Activated CD4-positive, alpha-beta T cell treated with anti-CD3 and anti-CD28 coated beads for 36 hours (primary cell): ENCODE data around the gene CDK5RAP2. TPM values are rescaled to one million over a fixed set of nuclear protein-coding genes. Genes with fewer than 3 reads are reported as not detected.
"Not testable (repeated sequence)": the region's sequence is repeated elsewhere in the genome, so short reads cannot be mapped to it uniquely, and the experiment has no call there.

ENCODE experiments used
- ATAC-seq: fragments of 200-7000 bp; cut with Tn5 transposase; one replicate; pipeline ENCODE4 v1.10.0; 2021; ENCODE audit warnings: mild to moderate bottlenecking, moderate library complexity
- CTCF ChIA-PET: fragments of 350-600 bp; sonication (Branson Sonifier 250); formaldehyde crosslinking; loops from one replicate; lab custom pipeline; 2021; ENCODE audit warnings: antibody characterized with exemption; lab: Charles Lee
- POLR2A ChIA-PET: fragments of 350-600 bp; sonication (Branson Sonifier 250); formaldehyde crosslinking; loops from one replicate; lab custom pipeline; 2021; ENCODE audit warnings: antibody characterized with exemption, inconsistent platforms; lab: Charles Lee
- DNase-seq: peaks from one replicate; pipeline ENCODE4 v3.0.0-alpha.2; 2020
- H3K27ac Mint-ChIP-seq: one replicate; pipeline ENCODE4 v1.8.0; 2021; ENCODE audit warnings: mixed read lengths
- H3K27me3 Mint-ChIP-seq: one replicate; pipeline ENCODE4 v1.8.0; 2021; ENCODE audit warnings: mixed read lengths
- H3K36me3 Mint-ChIP-seq: one replicate; pipeline ENCODE4 v1.8.0; 2021; ENCODE audit warnings: low read depth, mixed read lengths
- H3K4me1 Mint-ChIP-seq: one replicate; pipeline ENCODE4 v1.8.0; 2021; ENCODE audit warnings: mixed read lengths
- H3K4me3 Mint-ChIP-seq: one replicate; pipeline ENCODE4 v1.8.0; 2021; ENCODE audit warnings: mild to moderate bottlenecking, moderate library complexity, mixed read lengths
- H3K9me3 Mint-ChIP-seq: one replicate; pipeline ENCODE4 v1.8.0; 2021; ENCODE audit warnings: low read depth, mixed read lengths
- intact Hi-C, 2 experiments: fragments of 100-400 bp; cut with DNase I in 1 of 2; cut with micrococcal nuclease in 1 of 2; formaldehyde crosslinking; loops; one replicate each; pipeline versions ENCODE4 v1.14.2 to v1.15.1; 2022 to 2024; cut with DNase I, micrococcal nuclease
- total RNA-seq, 2 experiments: library from RNA; stranded (reverse); gene quantifications; one replicate each; pipeline ENCODE4 v1.2.3, GENCODE V29; 2021

The CDK5RAP2 gene
- total RNA-seq, 2 experiments from 2014 or later, result 68.8 to 85.8 TPM

DNA sequence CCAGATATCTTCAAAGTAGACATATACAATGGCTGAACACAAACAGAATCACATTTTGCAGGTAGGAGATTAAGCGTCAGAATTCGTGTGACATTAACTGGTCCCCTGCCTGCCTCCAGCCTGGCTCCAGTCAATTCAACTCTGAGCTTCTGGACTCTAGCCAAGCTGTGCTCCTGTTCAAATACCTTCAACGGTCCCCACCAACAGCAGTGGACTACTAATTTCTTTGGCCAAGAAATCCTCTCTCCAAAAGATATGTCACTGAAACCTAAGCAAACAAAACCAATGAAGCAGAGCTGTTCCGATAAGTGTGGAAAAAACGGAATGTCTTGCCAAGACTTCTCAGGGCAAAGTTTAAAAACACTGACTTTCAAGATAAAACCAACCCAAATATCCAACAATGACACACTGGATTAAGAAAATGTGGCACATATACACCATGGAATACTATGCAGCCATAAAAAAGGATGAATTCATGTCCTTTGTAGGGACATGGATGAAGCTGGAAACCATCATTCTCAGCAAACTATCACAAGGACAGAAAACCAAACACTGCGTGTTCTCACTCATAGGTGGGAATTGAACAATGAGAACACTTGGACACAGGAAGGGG is 49.6 kb downstream of the CDK5RAP2 start:
- intact Hi-C loops, H3K4me3 Mint-ChIP-seq, H3K4me1 Mint-ChIP-seq, POLR2A ChIA-PET, H3K27me3 Mint-ChIP-seq, H3K9me3 Mint-ChIP-seq, H3K27ac Mint-ChIP-seq, DNase-seq, ATAC-seq: not testable (repeated sequence)
- H3K36me3 Mint-ChIP-seq, result peaks cover 75% of the 10 kb centered on the region
- CTCF ChIA-PET, result interaction anchor here (1.0 to 1.2 kb wide), 2 partner anchors 9 to 34 kb away, joined by 4 read pairs; no protein-coding TSS in a partner anchor

DNA sequence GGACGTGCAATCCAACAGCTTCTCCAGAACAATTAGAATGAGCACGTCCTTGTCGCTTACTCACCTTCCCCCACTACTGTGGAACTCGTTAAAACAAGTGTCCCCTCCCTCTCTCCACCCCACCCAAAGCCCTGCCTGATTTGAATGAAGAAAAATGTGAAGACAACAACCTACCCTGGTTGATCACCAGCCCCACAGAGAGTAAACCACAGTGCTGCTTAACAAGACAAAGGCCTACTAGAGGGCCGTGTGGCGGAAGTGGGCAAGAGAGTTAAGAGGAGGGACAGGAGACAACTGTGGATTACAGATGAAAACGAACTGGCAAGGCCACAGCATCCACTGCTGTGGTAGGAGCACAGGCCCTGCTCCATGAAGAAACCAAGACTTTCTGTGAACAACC is 51.1 kb downstream of the CDK5RAP2 start:
- Mint-ChIP-seq H3K27ac (no peak overlapping the region), H3K27me3 (no peaks in the 10 kb centered on the region), H3K9me3 (no peaks in the 10 kb centered on the region), H3K36me3 (peaks cover 62% of the 10 kb centered on the region), H3K4me1 (no peaks in the 10 kb centered on the region), H3K4me3 (no peak overlapping the region)
- intact Hi-C loops, result no loop called here
- ATAC-seq, result no peak
- DNase-seq, result no peak
- ChIA-PET POLR2A (no interaction called here), CTCF (no interaction called here)

DNA sequence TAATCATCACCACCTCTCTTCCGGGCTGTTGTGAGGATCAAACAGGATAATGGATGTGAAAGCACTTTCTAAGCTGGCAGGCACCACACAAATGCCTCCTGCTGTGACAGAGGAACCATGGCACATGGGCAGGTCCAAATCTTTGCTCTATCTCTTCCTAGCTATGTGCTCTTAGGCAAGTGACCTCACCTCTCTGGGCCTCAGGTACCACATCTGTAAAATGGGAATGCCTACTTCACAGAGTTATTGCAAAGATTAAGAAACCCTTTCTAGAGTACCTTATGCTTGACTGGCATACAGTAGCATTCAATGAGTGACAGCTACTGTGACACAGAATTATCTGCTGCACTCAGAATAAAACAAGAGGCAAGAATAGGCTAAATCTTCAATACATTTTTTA is 51.6 kb downstream of the CDK5RAP2 start:
- CTCF ChIA-PET, result no interaction called here
- ATAC-seq (no peak), DNase-seq (no peak)
- POLR2A ChIA-PET, result no interaction called here
- Mint-ChIP-seq H3K4me1 (no peaks in the 10 kb centered on the region), H3K4me3 (no peak overlapping the region), H3K9me3 (no peaks in the 10 kb centered on the region), H3K36me3 (peaks cover 65% of the 10 kb centered on the region), H3K27me3 (no peaks in the 10 kb centered on the region), H3K27ac (no peak overlapping the region)
- intact Hi-C loops, result no loop called here

DNA sequence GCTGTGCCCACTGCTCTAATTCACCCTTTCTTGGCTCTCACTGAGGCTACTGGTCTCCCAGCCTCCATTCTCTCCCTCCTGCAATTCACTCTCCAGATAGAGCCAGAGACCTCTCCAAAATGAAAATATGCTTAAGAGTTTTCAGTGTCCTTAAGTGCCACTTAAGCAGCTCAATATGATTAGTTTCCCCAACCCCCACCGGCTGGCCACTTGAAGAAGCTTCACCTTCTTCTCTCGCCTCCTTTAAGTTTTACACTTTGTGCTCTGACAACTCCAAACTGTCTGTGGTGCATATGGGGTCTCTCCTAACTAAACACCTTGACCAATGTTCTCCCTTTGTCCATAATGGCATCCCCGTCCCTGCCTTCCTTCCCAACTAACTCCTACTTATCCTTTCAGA is 53.4 kb downstream of the CDK5RAP2 start:
- Mint-ChIP-seq H3K27ac (no peak overlapping the region), H3K36me3 (peaks cover 64% of the 10 kb centered on the region), H3K27me3 (no peaks in the 10 kb centered on the region), H3K9me3 (no peaks in the 10 kb centered on the region), H3K4me1 (no peaks in the 10 kb centered on the region), H3K4me3 (no peak overlapping the region)
- POLR2A ChIA-PET, result interaction anchor here (0.8 kb wide), 1 partner anchor 9 kb away, joined by 3 read pairs; no protein-coding TSS in a partner anchor
- CTCF ChIA-PET, result interaction anchor here (0.9 kb wide), 1 partner anchor 13 kb away, joined by 3 read pairs; no protein-coding TSS in a partner anchor
- no peak for DNase-seq
- intact Hi-C loops, result loop anchor here in 1 of 2 experiments (1.0 kb wide), 1 partner anchor 18 kb away; no protein-coding TSS in a partner anchor
- no peak for ATAC-seq

DNA sequence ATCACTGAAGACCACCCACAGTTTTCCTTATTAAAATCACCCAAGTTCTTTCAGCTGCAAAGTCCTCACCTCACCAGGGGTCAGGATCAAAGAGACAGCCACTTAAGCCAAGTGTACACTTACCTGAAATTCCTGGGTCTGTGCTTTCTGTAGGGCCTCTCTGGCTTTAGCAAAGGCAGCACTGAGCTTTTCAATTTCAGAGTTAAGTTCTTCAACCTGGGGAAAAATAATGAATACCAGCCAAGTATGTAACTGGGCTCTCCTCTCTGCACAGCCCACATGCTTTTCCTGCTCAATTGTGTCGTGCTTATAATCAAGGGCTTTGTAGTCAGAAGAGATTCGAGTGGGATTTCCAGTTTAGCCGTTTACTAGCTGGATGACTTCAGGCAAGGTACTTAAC is 55.1 kb downstream of the CDK5RAP2 start:
- ATAC-seq (no peak), DNase-seq (no peak)
- Mint-ChIP-seq H3K4me3 (no peak overlapping the region), H3K4me1 (no peaks in the 10 kb centered on the region), H3K36me3 (peaks cover 62% of the 10 kb centered on the region), H3K27me3 (no peaks in the 10 kb centered on the region), H3K9me3 (no peaks in the 10 kb centered on the region), H3K27ac (no peak overlapping the region)
- ChIA-PET POLR2A (interaction anchor here (0.6 kb wide), 1 partner anchor 13 kb away, joined by 10 read pairs; no protein-coding TSS in a partner anchor), CTCF (no interaction called here)
- intact Hi-C loops, result no loop called here

DNA sequence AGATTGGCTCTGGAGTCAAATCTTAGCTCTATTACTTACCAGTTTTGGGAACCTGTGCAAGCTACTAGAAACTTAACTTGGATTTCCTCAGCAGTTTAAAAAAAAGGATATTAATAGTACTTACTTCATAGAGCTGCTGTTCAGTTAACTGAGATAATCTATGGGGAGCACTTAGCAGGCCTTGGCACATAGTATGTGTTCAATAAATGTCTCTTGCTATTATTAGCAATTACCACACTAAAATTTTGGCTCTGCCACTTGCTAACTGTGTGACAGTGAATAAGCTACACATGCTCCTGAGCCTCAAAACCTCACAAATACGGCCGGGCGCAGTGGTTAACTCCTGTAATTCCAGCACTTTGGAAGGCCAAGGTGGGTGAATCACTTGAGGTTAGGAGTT is 55.9 kb downstream of the CDK5RAP2 start:
- intact Hi-C loops, result no loop called here
- DNase-seq, result no peak
- Mint-ChIP-seq H3K9me3 (no peaks in the 10 kb centered on the region), H3K27ac (no peak overlapping the region), H3K4me1 (no peaks in the 10 kb centered on the region), H3K27me3 (no peaks in the 10 kb centered on the region), H3K4me3 (no peak overlapping the region), H3K36me3 (peaks cover 63% of the 10 kb centered on the region)
- ChIA-PET POLR2A (no interaction called here), CTCF (interaction anchor here (0.6 kb wide), 1 partner anchor 231 kb away, joined by 3 read pairs; no protein-coding TSS in a partner anchor)
- ATAC-seq, result no peak

DNA sequence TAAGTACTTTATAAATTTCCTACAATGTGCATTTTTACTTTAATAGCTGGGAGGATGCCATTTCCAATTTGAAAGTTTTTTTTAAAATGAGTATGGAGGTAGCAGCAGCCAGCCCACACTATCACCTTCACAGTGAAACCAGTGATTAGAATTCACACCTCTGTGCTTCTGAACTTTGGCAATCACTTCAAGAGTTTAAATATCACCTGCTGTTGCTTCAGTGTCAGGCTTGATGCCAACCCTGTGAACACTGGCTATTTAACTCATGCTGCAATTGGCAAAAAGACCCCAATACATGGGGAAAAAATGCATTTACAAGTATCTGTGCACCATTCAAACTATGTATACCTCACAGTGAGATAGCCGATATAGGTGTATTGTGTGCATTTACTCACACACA is 57.4 kb downstream of the CDK5RAP2 start:
- H3K9me3 Mint-ChIP-seq, result no peaks in the 10 kb centered on the region

DNA sequence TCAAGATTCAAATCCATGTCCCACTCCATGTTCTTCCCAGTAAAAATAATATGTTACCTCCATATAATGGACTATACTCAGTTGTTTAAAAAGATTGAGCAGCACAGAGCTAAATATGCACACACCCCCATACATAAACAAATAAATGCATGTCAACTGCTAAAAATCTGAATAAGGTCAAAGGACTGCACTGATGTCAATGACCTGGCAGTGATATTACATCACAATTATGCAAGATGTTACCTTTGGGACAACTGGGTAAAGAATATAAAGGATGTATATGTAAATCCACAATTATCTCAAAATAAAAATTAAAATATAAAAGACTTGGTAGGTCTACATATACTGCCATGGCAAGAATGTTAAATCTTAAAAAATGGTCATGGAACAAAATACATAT is 57.9 kb downstream of the CDK5RAP2 start:
- ChIA-PET POLR2A (no interaction called here), CTCF (interaction anchor here (1.4 kb wide), 1 partner anchor 11 kb away, joined by 3 read pairs; no protein-coding TSS in a partner anchor)
- no peak for ATAC-seq
- H3K36me3 Mint-ChIP-seq, result peaks cover 61% of the 10 kb centered on the region
- no peaks in the 10 kb centered on the region for H3K9me3 Mint-ChIP-seq
- DNase-seq, result no peak
- no peak overlapping the region for H3K4me3 Mint-ChIP-seq
- no peak overlapping the region for H3K27ac Mint-ChIP-seq
- no peaks in the 10 kb centered on the region for H3K4me1 Mint-ChIP-seq
- no peaks in the 10 kb centered on the region for H3K27me3 Mint-ChIP-seq
- intact Hi-C loops, result no loop called here

More for the DNA sequence above, 57.4 kb downstream of the CDK5RAP2 start:
- POLR2A ChIA-PET, result no interaction called here
- H3K4me1 Mint-ChIP-seq, result no peaks in the 10 kb centered on the region
- H3K27ac Mint-ChIP-seq, result no peak overlapping the region
- H3K36me3 Mint-ChIP-seq, result peaks cover 62% of the 10 kb centered on the region
- H3K27me3 Mint-ChIP-seq, result no peaks in the 10 kb centered on the region
- intact Hi-C loops, result no loop called here
- no peak for DNase-seq
- no peak for ATAC-seq
- H3K4me3 Mint-ChIP-seq, result no peak overlapping the region
- CTCF ChIA-PET, result no interaction called here

DNA sequence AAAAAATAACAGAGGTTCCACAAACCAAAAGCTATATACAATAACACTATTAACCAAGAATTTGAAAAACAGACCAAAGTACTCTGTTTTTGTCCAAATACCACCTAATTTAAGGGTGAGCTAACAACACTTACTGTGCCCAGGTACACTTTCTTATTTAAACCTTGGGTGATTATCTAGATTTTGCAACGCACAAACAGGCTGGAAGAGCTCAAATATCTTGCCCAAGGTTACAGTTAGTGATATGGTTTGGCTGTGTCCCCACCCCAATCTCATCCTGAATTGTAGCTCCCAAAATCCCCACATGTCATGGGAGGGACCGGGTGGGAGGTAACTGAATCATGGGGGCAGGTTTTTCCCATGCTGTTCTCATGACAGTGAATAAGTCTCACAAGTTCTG is 58.9 kb downstream of the CDK5RAP2 start:
- Mint-ChIP-seq H3K4me1 (no peaks in the 10 kb centered on the region), H3K27ac (no peak overlapping the region), H3K4me3 (no peak overlapping the region), H3K27me3 (no peaks in the 10 kb centered on the region), H3K9me3 (no peaks in the 10 kb centered on the region), H3K36me3 (peaks cover 60% of the 10 kb centered on the region)
- intact Hi-C loops, result no loop called here
- DNase-seq, result no peak
- no peak for ATAC-seq
- ChIA-PET POLR2A (no interaction called here), CTCF (interaction anchor here (0.9 to 1.4 kb wide), 4 partner anchors 10 to 23 kb away, joined by 3 to 4 read pairs (median 3); no protein-coding TSS in a partner anchor)

DNA sequence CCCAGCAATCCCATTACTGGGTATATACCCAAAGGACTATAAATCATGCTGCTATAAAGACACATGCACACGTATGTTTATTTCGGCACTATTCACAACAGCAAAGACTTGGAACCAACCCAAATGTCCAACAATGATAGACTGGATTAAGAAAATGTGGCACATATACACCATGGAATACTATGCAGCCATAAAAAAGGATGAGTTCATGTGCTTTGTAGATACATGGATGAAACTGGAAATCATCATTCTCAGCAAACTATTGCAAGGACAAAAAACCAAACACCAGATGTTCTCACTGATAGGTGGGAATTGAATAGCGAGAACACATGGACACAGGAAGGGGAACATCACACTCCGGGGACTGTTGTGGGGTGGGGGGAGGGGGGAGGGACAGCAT is 64.0 kb downstream of the CDK5RAP2 start:
- H3K9me3 Mint-ChIP-seq, H3K4me3 Mint-ChIP-seq, CTCF ChIA-PET, POLR2A ChIA-PET, DNase-seq, ATAC-seq, H3K4me1 Mint-ChIP-seq, H3K27me3 Mint-ChIP-seq, H3K27ac Mint-ChIP-seq, intact Hi-C loops: not testable (repeated sequence)
- H3K36me3 Mint-ChIP-seq, result peaks cover 77% of the 10 kb centered on the region

DNA sequence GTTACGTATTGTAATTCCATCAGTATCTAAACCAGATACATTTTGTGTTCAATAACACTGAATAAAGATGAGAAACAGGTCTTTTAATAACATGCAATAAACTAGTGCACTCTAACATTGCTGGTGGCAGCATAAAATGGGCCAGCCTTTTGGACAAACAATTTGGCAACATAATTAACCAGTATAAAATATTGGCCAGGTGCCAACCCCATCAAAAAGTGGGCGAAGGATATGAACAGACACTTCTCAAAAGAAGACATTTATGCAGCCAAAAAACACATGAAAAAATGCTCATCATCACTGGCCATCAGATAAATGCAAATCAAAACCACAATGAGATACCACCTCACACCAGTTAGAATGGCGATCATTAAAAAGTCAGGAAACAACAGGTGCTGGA is 64.5 kb downstream of the CDK5RAP2 start:
- H3K36me3 Mint-ChIP-seq, result peaks cover 81% of the 10 kb centered on the region
- CTCF ChIA-PET, H3K27me3 Mint-ChIP-seq, intact Hi-C loops, ATAC-seq, POLR2A ChIA-PET, H3K9me3 Mint-ChIP-seq, DNase-seq, H3K27ac Mint-ChIP-seq, H3K4me3 Mint-ChIP-seq, H3K4me1 Mint-ChIP-seq: not testable (repeated sequence)

DNA sequence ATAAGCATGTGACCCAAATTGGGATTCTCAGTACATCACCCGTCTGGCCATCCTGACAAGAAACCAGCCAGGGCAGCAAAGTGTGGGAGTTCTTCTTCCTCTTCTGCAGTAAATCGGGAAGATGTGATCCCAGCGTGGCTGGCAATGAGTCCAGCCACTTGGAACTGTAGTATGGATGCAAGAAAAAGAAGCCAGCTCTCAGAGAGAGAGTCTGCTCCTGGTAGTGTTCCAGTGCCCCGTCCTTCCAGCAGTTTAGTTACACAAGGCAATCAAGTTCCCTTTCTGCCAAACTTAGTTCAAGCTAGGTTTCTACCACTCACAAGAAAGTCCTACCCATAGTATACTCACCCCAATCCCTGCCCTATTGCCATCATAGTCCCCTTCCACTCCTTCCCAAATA is 65.6 kb downstream of the CDK5RAP2 start:
- peaks cover 3% of the 10 kb centered on the region for H3K9me3 Mint-ChIP-seq
- H3K27ac Mint-ChIP-seq, result no peak overlapping the region
- ATAC-seq (no peak), DNase-seq (no peak)
- peaks cover 83% of the 10 kb centered on the region for H3K36me3 Mint-ChIP-seq
- no peaks in the 10 kb centered on the region for H3K27me3 Mint-ChIP-seq
- H3K4me1 Mint-ChIP-seq, result no peaks in the 10 kb centered on the region
- no peak overlapping the region for H3K4me3 Mint-ChIP-seq
- intact Hi-C loops, result no loop called here
- ChIA-PET POLR2A (no interaction called here), CTCF (no interaction called here)
